OCI-LY1 (cell line): Measurements from ENCODE around the gene PARD3B.

Source experiments
- H2AFZ ChIP-seq: fragments of 200-600 bp; sonication (generic), shearing (Covaris generic); 2 replicates; pipeline ENCODE4 v1.6.0; 2014; ENCODE audit warnings: antibody characterized with exemption, mild to moderate bottlenecking, low read length
- H3F3A ChIP-seq: fragments of 200-600 bp; sonication (generic), shearing (Covaris generic); 2 replicates; pipeline ENCODE4 v1.6.0; 2014; ENCODE audit warnings: mild to moderate bottlenecking, antibody characterized with exemption, low read length, moderate library complexity; ENCODE audit not compliant: insufficient read depth
- H3K27ac ChIP-seq: fragments of 200-600 bp; sonication (generic); 2 replicates; pipeline ENCODE4 v1.5.1; 2014; ENCODE audit warnings: low read length, mixed run types, mild to moderate bottlenecking, low read depth; ENCODE audit not compliant: poor library complexity, severe bottlenecking
- H3K27me3 ChIP-seq: fragments of 200-600 bp; sonication (generic); 2 replicates; pipeline ENCODE4 v1.6.0; 2014; ENCODE audit warnings: antibody characterized with exemption, mild to moderate bottlenecking, low read length, moderate library complexity; ENCODE audit not compliant: insufficient read depth
- H3K36me3 ChIP-seq: fragments of 200-600 bp; sonication (generic); 2 replicates; pipeline ENCODE4 v1.6.1; 2014; ENCODE audit warnings: mild to moderate bottlenecking, antibody characterized with exemption, low read length, moderate library complexity, mixed read lengths; ENCODE audit not compliant: insufficient read depth
- H3K4me1 ChIP-seq: fragments of 200-600 bp; sonication (generic); 2 replicates; pipeline ENCODE4 v1.5.1; 2014; ENCODE audit warnings: mild to moderate bottlenecking, low read length, moderate library complexity; ENCODE audit not compliant: insufficient read depth, severe bottlenecking
- H3K4me2 ChIP-seq: fragments of 200-600 bp; sonication (generic), shearing (Covaris generic); 2 replicates; pipeline ENCODE4 v1.6.1; 2014; ENCODE audit warnings: low read length
- H3K4me3 ChIP-seq: fragments of 200-600 bp; sonication (generic); 2 replicates; pipeline ENCODE4 v1.5.1; 2014; ENCODE audit warnings: low read length, low read depth, mild to moderate bottlenecking, mixed read lengths; ENCODE audit not compliant: poor library complexity, severe bottlenecking
- H3K79me2 ChIP-seq: fragments of 200-600 bp; shearing (Covaris generic); 2 replicates; pipeline ENCODE4 v1.6.1; 2016; ENCODE audit warnings: mixed run types, low read length, mixed read lengths; ENCODE audit not compliant: insufficient read depth
- H3K9ac ChIP-seq: fragments of 200-600 bp; sonication (generic), shearing (Covaris generic); 2 replicates; pipeline ENCODE4 v1.6.1; 2014; ENCODE audit warnings: mild to moderate bottlenecking, low read length, mixed read lengths
- H3K9me2 ChIP-seq: fragments of 200-600 bp; sonication (generic), shearing (Covaris generic); 2 replicates; pipeline ENCODE4 v1.6.1; 2014; ENCODE audit warnings: low read depth, mild to moderate bottlenecking, low read length, mixed read lengths
- H3K9me3 ChIP-seq: fragments of 200-600 bp; shearing (Covaris generic); 2 replicates; pipeline ENCODE4 v1.6.1; 2014; ENCODE audit warnings: low read length, mixed read lengths
- H4K20me1 ChIP-seq: fragments of 200-600 bp; sonication (generic), shearing (Covaris generic); 2 replicates; pipeline ENCODE4 v1.6.0; 2016; ENCODE audit warnings: mild to moderate bottlenecking, low read length; ENCODE audit not compliant: insufficient read depth
- CTCF ChIP-seq: fragments of 200-600 bp; sonication (generic), shearing (Covaris generic); IDR thresholded peaks from 2 replicates; pipeline ENCODE4 v1.5.1; 2017; ENCODE audit warnings: mild to moderate bottlenecking, antibody characterized with exemption, low read length, moderate library complexity, mixed read lengths
- EZH2 ChIP-seq: fragments of 200-600 bp; sonication (generic), shearing (Covaris generic); IDR thresholded peaks from 2 replicates; pipeline ENCODE4 v1.8.0; 2017; ENCODE audit warnings: borderline replicate concordance, mixed run types, mild to moderate bottlenecking, antibody characterized with exemption, low read length, moderate library complexity, mixed read lengths

PARD3B gene

DNA sequence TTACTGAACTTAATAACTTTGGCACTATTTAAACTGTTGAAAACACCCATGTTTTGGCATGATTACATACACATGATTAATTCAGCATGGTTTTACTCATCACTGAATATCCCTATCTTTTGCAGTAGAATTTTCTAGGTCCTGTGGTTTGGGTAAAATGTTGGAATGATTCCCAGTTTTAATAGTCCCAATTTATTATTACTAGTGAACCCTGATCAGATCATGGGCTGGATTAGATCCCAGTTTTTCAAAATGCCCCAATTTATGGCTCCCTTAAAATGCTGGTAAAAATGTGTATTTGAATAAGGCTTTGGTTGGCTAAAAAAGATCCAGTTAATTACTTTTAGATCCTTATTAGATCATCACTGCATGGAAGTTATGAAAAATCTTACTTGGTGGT lies 863.4 kb downstream of the PARD3B start:
- H3K36me3 ChIP-seq, result no peaks in the 10 kb centered on the region
- H3F3A ChIP-seq, result no peaks in the 10 kb centered on the region
- no peaks in the 10 kb centered on the region for H3K9me3 ChIP-seq
- H3K9me2 ChIP-seq, result no peaks in the 10 kb centered on the region
- no peaks in the 10 kb centered on the region for H4K20me1 ChIP-seq
- no peak overlapping the region for H3K27ac ChIP-seq
- H3K4me1 ChIP-seq, result no peaks in the 10 kb centered on the region
- H3K27me3 ChIP-seq, result no peaks in the 10 kb centered on the region
- no peak overlapping the region for H3K4me2 ChIP-seq
- H3K4me3 ChIP-seq, result no peak overlapping the region
- no peak for TF ChIP-seq EZH2
- no peak for TF ChIP-seq CTCF
- H2AFZ ChIP-seq, result no peak overlapping the region
- no peak overlapping the region for H3K9ac ChIP-seq
- no peaks in the 10 kb centered on the region for H3K79me2 ChIP-seq

GRCh38 chr2:205409411-205409810 lies 864.1 kb downstream of the PARD3B start:
- no peak overlapping the region for H3K27ac ChIP-seq

DNA sequence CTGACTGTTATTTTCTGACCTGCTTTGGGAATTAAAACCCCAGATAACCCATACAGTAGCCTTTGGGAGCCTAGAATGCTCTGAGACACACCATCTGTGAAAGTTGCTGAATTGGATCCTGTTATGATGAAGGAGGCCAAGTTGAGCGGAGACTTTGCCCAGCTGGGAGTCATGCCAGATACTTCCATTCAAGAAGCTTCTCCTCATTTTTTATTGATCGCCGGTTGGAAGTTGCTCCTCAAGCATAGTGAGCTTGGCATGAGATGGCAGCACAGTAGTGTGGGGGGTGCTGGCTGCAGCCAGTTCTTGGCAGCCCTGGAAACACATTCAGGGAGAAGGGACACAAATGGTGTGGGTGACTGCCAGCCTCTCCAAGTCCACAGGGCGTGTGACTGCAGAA lies 866.3 kb downstream of the PARD3B start:
- Histone ChIP-seq H3K27me3 (no peaks in the 10 kb centered on the region), H3K27ac (no peak overlapping the region), H3K4me1 (no peaks in the 10 kb centered on the region), H3K9me2 (no peaks in the 10 kb centered on the region), H3K4me3 (no peak overlapping the region), H3K4me2 (no peak overlapping the region), H3F3A (no peaks in the 10 kb centered on the region), H2AFZ (no peak overlapping the region), H3K79me2 (no peaks in the 10 kb centered on the region), H3K36me3 (no peaks in the 10 kb centered on the region), H3K9me3 (no peaks in the 10 kb centered on the region), H3K9ac (no peak overlapping the region), H4K20me1 (no peaks in the 10 kb centered on the region)
- TF ChIP-seq EZH2, result no peak
- TF ChIP-seq CTCF, result no peak

More at GRCh38 chr2:205409411-205409810, 864.1 kb downstream of the PARD3B start:
- Histone ChIP-seq H3K27me3 (no peaks in the 10 kb centered on the region), H3K9me3 (no peaks in the 10 kb centered on the region), H2AFZ (no peak overlapping the region), H3K4me2 (no peak overlapping the region), H3F3A (no peaks in the 10 kb centered on the region), H4K20me1 (no peaks in the 10 kb centered on the region), H3K36me3 (no peaks in the 10 kb centered on the region), H3K79me2 (no peaks in the 10 kb centered on the region), H3K4me3 (no peak overlapping the region), H3K9me2 (no peaks in the 10 kb centered on the region), H3K9ac (no peak overlapping the region), H3K4me1 (no peaks in the 10 kb centered on the region)
- no peak for TF ChIP-seq EZH2
- no peak for TF ChIP-seq CTCF
